KMS-11 (cell line): ENCODE measurements around the gene ZBED2.

Experiments used
- H2AFZ ChIP-seq: fragments of 200-600 bp; sonication (generic); 2 replicates; pipeline ENCODE4 v1.6.1; 2016; ENCODE audit warnings: antibody characterized with exemption, mixed run types, low read depth
- H3K27ac ChIP-seq: fragments of 200-600 bp; sonication (generic); 2 replicates; pipeline ENCODE4 v1.6.1; 2016; ENCODE audit warnings: mild to moderate bottlenecking, mixed run types
- H3K27me3 ChIP-seq: fragments of 200-600 bp; sonication (generic); 2 replicates; pipeline ENCODE4 v1.6.1; 2017; ENCODE audit warnings: mild to moderate bottlenecking, low read depth, mixed run types, moderate library complexity; ENCODE audit not compliant: insufficient read depth
- H3K36me3 ChIP-seq: fragments of 200-600 bp; sonication (generic); 2 replicates; pipeline ENCODE4 v1.6.1; 2017; ENCODE audit warnings: mild to moderate bottlenecking, mixed run types; ENCODE audit not compliant: insufficient read depth
- H3K4me1 ChIP-seq: fragments of 200-600 bp; sonication (generic); 2 replicates; pipeline ENCODE4 v1.6.1; 2016; ENCODE audit warnings: mild to moderate bottlenecking, low read depth, mixed run types; ENCODE audit not compliant: poor library complexity, severe bottlenecking
- H3K4me2 ChIP-seq: fragments of 200-600 bp; sonication (generic); 2 replicates; pipeline ENCODE4 v1.7.0; 2016; ENCODE audit warnings: mild to moderate bottlenecking, mixed run types
- H3K4me3 ChIP-seq: fragments of 200-600 bp; sonication (generic); IDR thresholded peaks from 2 replicates; pipeline ENCODE4 v1.6.1; 2017; ENCODE audit warnings: low read depth, low read length, mixed read lengths; ENCODE audit not compliant: insufficient read depth
- H3K79me2 ChIP-seq: fragments of 200-600 bp; sonication (generic); 2 replicates; pipeline ENCODE4 v1.6.1; 2016; ENCODE audit warnings: low read depth, mixed run types; ENCODE audit not compliant: insufficient read depth
- H3K9ac ChIP-seq: fragments of 200-600 bp; sonication (generic); 2 replicates; pipeline ENCODE4 v1.6.1; 2016; ENCODE audit warnings: mild to moderate bottlenecking, mixed run types
- H4K20me1 ChIP-seq: fragments of 200-600 bp; sonication (generic); 2 replicates; pipeline ENCODE4 v1.6.1; 2016; ENCODE audit warnings: mild to moderate bottlenecking, mixed run types; ENCODE audit not compliant: insufficient read depth
- TF ChIP-seq, protein P1 (sequence below): fragments of 200-600 bp; sonication (generic); conservative IDR thresholded peaks from 2 replicates; pipeline ENCODE4 v1.6.1; 2017; ENCODE audit warnings: low read depth, mild to moderate bottlenecking, antibody characterized with exemption, low read length, moderate library complexity, mixed read lengths

ZBED2 gene

DNA sequence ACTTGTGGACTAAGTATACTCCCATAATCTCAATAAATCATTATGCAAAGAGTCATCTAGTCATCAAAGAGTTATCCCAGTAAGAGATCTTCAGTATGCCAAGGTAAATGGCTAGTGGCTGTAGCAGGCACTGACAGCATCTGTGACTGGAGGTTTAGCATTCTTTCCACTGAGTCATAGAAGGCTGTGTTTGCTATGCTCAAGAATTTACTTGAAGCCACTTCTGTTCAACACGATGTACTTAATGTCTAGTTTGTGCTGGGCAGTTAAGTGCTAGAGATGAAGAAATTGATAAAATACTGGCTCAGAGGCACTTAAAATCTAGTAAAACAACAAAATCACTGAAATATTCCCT, 13.0 kb downstream of the ZBED2 start:
- Histone ChIP-seq H3K27me3 (no peaks in the 10 kb centered on the region), H3K9ac (no peak overlapping the region), H4K20me1 (no peaks in the 10 kb centered on the region), H3K79me2 (no peaks in the 10 kb centered on the region), H3K4me3 (no peak overlapping the region), H3K36me3 (no peaks in the 10 kb centered on the region), H3K27ac (no peak overlapping the region), H3K4me1 (no peaks in the 10 kb centered on the region), H2AFZ (no peak overlapping the region), H3K4me2 (no peak overlapping the region)
- TF ChIP-seq, protein P1, sequence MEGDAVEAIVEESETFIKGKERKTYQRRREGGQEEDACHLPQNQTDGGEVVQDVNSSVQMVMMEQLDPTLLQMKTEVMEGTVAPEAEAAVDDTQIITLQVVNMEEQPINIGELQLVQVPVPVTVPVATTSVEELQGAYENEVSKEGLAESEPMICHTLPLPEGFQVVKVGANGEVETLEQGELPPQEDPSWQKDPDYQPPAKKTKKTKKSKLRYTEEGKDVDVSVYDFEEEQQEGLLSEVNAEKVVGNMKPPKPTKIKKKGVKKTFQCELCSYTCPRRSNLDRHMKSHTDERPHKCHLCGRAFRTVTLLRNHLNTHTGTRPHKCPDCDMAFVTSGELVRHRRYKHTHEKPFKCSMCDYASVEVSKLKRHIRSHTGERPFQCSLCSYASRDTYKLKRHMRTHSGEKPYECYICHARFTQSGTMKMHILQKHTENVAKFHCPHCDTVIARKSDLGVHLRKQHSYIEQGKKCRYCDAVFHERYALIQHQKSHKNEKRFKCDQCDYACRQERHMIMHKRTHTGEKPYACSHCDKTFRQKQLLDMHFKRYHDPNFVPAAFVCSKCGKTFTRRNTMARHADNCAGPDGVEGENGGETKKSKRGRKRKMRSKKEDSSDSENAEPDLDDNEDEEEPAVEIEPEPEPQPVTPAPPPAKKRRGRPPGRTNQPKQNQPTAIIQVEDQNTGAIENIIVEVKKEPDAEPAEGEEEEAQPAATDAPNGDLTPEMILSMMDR: no peak

DNA sequence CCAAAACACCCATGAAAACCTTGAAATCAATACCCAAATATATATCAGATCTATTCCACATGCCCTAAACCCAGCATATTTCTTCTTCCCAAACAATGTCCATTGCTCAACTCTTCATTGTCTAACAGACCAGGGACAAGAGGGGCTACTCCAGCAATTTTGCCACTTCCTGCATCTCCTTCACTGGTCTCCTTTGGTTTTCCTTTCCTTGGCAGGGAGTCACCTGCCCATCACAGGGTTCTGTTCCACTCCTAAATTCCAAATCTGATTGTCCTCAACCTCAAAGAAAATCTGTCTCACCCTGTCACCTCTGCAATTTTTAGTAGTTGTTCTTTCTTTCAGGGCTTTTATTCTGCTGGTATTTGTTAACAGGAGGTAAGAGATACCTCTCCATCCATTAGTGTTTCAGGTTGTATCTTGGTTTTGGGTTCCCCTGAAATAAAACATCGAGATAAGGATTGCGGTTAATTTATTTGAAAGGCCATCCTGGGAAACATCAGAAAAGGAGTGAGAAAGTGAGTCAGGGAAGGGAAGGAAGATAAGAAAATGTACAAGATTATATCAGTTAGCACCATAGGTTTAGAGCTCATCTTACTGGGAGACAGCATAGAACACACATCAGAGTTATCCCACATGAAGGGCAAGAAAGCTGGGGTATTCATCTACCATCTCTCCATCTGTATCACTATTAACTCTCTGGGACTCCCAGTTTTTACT, 13.6 kb downstream of the ZBED2 start:
- Histone ChIP-seq H3K27me3 (no peaks in the 10 kb centered on the region), H2AFZ (no peak overlapping the region), H3K4me2 (no peak overlapping the region), H3K36me3 (no peaks in the 10 kb centered on the region), H3K27ac (no peak overlapping the region), H4K20me1 (no peaks in the 10 kb centered on the region), H3K4me1 (no peaks in the 10 kb centered on the region), H3K4me3 (no peak overlapping the region), H3K9ac (no peak overlapping the region), H3K79me2 (no peaks in the 10 kb centered on the region)
- TF ChIP-seq, protein P1: no peak

DNA sequence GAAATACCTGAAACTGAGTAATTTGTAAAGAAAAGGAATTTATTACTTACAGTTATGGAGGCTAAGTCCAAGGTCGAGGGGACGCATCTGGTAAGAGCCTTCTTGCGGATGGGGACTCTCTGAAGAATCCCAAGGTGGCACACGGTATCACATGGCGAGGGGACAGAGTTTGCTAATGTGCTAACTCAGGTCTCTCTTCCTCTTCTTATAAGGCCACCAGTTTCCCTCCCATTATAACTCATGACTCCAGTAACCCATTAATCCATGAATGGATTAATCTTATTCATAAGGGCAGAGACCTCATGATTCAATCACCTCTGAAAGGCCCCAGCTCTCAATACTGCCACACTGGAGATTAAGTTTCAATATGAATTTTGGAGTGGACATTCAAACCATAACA, 15.7 kb downstream of the ZBED2 start:
- H3K27me3 ChIP-seq: no peaks in the 10 kb centered on the region
- H3K4me3 ChIP-seq: no peak overlapping the region
- no peaks in the 10 kb centered on the region for H3K36me3 ChIP-seq
- no peaks in the 10 kb centered on the region for H4K20me1 ChIP-seq
- TF ChIP-seq, protein P1: no peak
- H2AFZ ChIP-seq: no peak overlapping the region
- H3K79me2 ChIP-seq: no peaks in the 10 kb centered on the region
- no peak overlapping the region for H3K4me2 ChIP-seq
- H3K27ac ChIP-seq: no peak overlapping the region
- H3K9ac ChIP-seq: no peak overlapping the region
- H3K4me1 ChIP-seq: no peaks in the 10 kb centered on the region

DNA sequence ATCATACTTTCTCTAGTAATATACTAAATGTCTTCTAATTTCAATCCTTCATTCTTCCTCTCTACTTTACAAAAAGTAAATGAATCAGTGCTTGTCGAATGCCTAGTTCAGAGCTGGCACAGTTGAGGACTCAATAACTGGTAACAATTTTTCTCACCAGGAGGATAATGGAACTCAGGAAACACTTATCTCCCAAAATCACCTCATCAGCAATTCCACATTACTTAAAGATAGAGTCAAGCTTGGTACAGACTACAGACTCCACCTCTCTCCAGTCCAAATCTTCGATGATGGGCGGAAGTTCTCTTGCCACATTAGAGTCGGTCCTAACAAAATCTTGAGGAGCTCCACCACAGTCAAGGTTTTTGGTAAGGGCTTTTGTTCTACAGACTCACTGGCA, 16.3 kb downstream of the ZBED2 start:
- Histone ChIP-seq H3K27ac (no peak overlapping the region), H3K9ac (no peak overlapping the region), H3K27me3 (no peaks in the 10 kb centered on the region), H3K4me1 (no peaks in the 10 kb centered on the region), H3K4me3 (no peak overlapping the region), H3K79me2 (no peaks in the 10 kb centered on the region), H2AFZ (no peak overlapping the region), H3K4me2 (no peak overlapping the region), H4K20me1 (no peaks in the 10 kb centered on the region), H3K36me3 (no peaks in the 10 kb centered on the region)
- TF ChIP-seq, protein P1: no peak
